Memory B cell (primary cell): Measurements from ENCODE around the gene NRIP2.
"Not testable (repeated sequence)": the region's sequence is repeated elsewhere in the genome, so short reads cannot be mapped to it uniquely, and the experiment has no call there.

Experiments used
- ATAC-seq: fragments of 150-1000 bp; cut with Tn5 transposase; 2 replicates; pipeline ENCODE4 v1.10.0; 2021; ENCODE audit warnings: low read depth, mild to moderate bottlenecking, moderate library complexity
- DNase-seq, 2 donors: peaks; one replicate each; pipeline ENCODE4 v3.0.0; 2022; ENCODE audit warnings: low spot score in 2 of 2
- H3K27ac Mint-ChIP-seq: one replicate; pipeline ENCODE4 v1.8.0; 2022; ENCODE audit warnings: mild to moderate bottlenecking, moderate library complexity, mixed read lengths
- H3K27me3 Mint-ChIP-seq: one replicate; pipeline ENCODE4 v1.8.0; 2022; ENCODE audit warnings: mixed read lengths
- H3K36me3 Mint-ChIP-seq: one replicate; pipeline ENCODE4 v1.8.0; 2022; ENCODE audit warnings: mild to moderate bottlenecking, mixed read lengths
- H3K4me1 Mint-ChIP-seq: one replicate; pipeline ENCODE4 v1.8.0; 2022; ENCODE audit warnings: mixed read lengths
- H3K4me3 Mint-ChIP-seq: one replicate; pipeline ENCODE4 v1.8.0; 2022; ENCODE audit warnings: mild to moderate bottlenecking, moderate library complexity, mixed read lengths
- H3K9me3 Mint-ChIP-seq: one replicate; pipeline ENCODE4 v1.8.0; 2022; ENCODE audit warnings: mixed read lengths

Gene NRIP2, protein sequence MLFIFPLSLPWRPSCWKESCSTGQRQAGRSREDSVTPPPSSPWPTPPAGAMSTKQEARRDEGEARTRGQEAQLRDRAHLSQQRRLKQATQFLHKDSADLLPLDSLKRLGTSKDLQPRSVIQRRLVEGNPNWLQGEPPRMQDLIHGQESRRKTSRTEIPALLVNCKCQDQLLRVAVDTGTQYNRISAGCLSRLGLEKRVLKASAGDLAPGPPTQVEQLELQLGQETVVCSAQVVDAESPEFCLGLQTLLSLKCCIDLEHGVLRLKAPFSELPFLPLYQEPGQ

GRCh38 chr12:2834581-2835491 lies at the start of gene NRIP2:
TSS of gene NRIP2 (minus strand) at chr12:2835035. CDS start at chr12:2834983, 52 bp downstream.
- no peak within 1 kb of the TSS for H3K27ac Mint-ChIP-seq
- DNase-seq (no peak), ATAC-seq (no peak)
- no peak within 1 kb of the TSS for H3K4me3 Mint-ChIP-seq
- H3K9me3 Mint-ChIP-seq, result no peaks in the 10 kb centered on the region
- peaks cover 22% of the 10 kb centered on the region for H3K36me3 Mint-ChIP-seq
- H3K27me3 Mint-ChIP-seq, result no peaks in the 10 kb centered on the region
- H3K4me1 Mint-ChIP-seq, result peaks cover 2% of the 10 kb centered on the region

- H3K36me3 Mint-ChIP-seq, result peaks cover 8% of the 10 kb centered on the region
- ATAC-seq (no peak), DNase-seq (no peak)
- H3K9me3 Mint-ChIP-seq, result no peaks in the 10 kb centered on the region
- no peaks in the 10 kb centered on the region for H3K27me3 Mint-ChIP-seq
- H3K4me1 Mint-ChIP-seq, result peaks cover 23% of the 10 kb centered on the region
- H3K4me3 Mint-ChIP-seq, result no peak overlapping the region
- peak overlapping the region; percentile 14 for H3K27ac Mint-ChIP-seq
Observed at GRCh38 chr12:2879853-2880252, 45.0 kb upstream of the NRIP2 start.

DNA sequence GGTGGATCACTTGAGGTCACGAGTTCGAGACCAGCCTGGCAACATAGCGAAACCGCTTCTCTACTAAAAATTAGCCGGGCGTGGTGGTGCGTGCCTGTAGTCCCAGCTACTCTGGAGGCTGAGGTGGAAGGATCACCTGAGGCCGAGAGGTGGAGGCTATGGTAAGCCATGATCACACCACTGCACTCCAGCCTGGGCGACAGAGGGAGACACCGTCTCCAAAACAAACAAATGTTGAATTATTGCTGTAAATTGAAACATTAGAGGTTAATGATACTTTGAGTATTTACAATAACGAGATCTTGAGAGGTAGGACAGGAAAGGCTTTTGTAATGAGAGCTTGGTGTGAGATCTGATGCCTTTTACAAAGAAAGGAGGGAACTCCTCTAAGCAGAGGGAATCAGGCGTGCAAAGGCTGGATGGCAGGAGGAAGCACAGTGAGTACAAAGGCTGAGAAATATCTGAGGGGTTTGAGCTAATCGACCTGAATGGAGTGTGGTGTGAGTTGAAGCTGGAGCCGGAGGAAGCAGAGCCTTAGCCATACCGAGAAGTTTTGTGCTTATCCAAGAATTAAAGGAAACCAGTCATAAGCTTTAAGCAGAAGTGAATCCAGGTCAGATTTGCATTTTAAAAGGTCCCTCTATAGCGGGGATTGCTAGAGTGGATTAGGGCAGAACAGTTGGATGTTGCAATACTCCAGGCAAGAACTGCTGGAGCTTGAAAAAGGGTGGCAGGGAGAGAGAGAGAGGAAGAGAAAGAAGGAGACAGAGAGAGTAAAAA lies 43.3 kb upstream of the NRIP2 start:
- Mint-ChIP-seq H3K4me3 (peak overlapping the region; percentile 98), H3K9me3 (no peaks in the 10 kb centered on the region), H3K4me1 (peaks cover 20% of the 10 kb centered on the region), H3K36me3 (peaks cover 5% of the 10 kb centered on the region), H3K27ac (peak overlapping the region; percentile 90), H3K27me3 (no peaks in the 10 kb centered on the region)
- peak; percentile 29 to 32 for DNase-seq
- peak; percentile 70 for ATAC-seq

DNA sequence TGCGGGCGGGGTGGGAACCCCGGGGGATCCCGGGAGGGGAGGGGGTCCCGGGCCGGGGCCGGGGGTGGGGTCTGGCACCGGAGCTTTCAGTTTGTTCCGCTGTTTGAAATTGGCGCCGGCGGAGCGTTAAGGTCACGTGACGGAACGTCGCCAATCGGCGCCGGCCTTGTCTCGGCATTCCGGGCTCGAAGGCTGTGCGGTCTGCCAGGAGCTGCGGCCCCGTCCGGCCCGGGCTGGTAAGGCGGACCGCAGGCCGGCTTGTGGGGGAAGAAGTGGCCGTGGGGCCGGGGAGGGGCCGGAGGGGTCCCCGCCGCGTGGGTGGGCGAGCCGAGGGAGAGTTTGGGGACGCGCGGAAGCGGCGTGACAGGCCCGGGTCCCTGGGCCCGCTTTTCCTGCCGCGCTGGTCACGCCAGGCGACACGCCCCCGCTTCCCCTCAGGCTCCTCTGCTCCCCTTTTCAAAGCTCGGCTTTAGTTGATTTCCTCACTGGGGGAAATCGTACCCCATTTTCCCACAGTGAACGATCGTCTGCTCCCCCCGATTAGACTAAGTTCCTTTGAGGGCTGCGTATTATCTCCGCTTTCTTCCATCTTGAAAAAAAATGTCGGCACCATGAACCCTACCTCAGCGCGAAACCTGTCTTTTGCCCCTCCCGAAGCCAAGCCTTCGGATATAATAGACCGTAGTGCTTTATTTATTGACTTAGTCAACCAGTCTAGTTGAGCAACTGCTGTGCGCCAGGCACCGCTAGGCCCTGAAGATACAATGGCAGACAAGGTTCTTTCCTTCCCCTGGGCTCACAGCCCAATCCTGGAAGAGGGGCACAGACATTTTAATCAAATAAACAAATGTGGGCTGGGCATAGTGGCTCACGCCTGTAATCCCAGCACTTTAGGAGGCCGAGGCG lies 42.5 kb upstream of the NRIP2 start, which contains the start of the genes FOXM1 and RHNO1:
FOXM1 (minus strand) TSS at position 128 of the 906 bp plus-strand sequence. CDS start 2,696 bp downstream, outside the sequence.
RHNO1 (plus strand) TSS at position 177 of the 906 bp plus-strand sequence. CDS start 8,144 bp downstream, outside the sequence.
- H3K36me3 Mint-ChIP-seq, result peaks cover 5% of the 10 kb centered on the region
- peak within 1 kb of the TSS; percentile 90 for H3K27ac Mint-ChIP-seq
- peaks cover 20% of the 10 kb centered on the region for H3K4me1 Mint-ChIP-seq
- ATAC-seq, result peak; percentile 76
- H3K4me3 Mint-ChIP-seq, result peak within 1 kb of the TSS; percentile 98
- no peaks in the 10 kb centered on the region for H3K9me3 Mint-ChIP-seq
- DNase-seq, result peak; percentile 86 to 92
- H3K27me3 Mint-ChIP-seq, result no peaks in the 10 kb centered on the region

DNA sequence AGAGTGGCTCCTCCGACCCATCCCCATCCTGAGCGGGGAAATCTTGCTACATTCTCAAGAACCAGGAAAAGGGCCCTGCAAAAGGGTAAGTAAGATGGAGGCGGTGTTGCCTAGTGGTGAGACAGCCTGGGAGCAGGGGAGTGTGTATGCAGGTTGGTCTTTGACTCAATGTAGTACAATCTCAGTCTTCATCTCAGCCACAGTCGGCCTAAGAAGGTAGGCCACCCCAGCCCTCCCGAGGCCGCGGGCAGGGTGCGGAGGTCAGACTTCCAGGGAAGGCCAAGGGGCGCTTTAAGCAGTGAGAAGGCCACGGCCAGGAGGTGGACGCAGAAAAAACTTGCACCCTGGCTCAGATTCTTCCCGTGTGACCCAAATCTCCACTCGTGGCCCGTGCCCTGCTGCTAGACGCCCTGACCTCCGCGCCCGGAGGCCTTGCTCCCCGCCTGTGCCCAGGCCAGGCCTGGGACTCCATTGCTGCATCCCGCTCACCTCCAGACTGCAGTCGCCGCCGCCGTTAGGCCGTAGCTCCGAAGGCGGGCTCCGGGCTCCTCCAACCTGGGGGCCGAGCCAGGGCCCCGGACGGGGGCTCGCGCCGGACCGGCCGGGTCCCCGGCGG lies 41.7 kb upstream of the NRIP2 start:
- Mint-ChIP-seq H3K9me3 (no peaks in the 10 kb centered on the region), H3K27me3 (no peaks in the 10 kb centered on the region), H3K27ac (peak overlapping the region; percentile 90), H3K4me3 (peak overlapping the region; percentile 79), H3K4me1 (peaks cover 17% of the 10 kb centered on the region), H3K36me3 (peaks cover 5% of the 10 kb centered on the region)
- ATAC-seq, result peak; percentile 34
- DNase-seq, result no peak

GRCh38 chr12:2868986-2869632 lies 34.3 kb upstream of the NRIP2 start:
- H3K27me3 Mint-ChIP-seq, H3K36me3 Mint-ChIP-seq, H3K9me3 Mint-ChIP-seq, H3K27ac Mint-ChIP-seq, H3K4me3 Mint-ChIP-seq, ATAC-seq, H3K4me1 Mint-ChIP-seq, DNase-seq: not testable (repeated sequence)

GRCh38 chr12:2864198-2864597 lies 29.4 kb upstream of the NRIP2 start:
- Mint-ChIP-seq H3K4me1 (no peaks in the 10 kb centered on the region), H3K36me3 (peaks cover 7% of the 10 kb centered on the region), H3K4me3 (no peak overlapping the region)

GRCh38 chr12:2863402-2863801 lies 28.6 kb upstream of the NRIP2 start:
- H3K4me1 Mint-ChIP-seq, H3K27me3 Mint-ChIP-seq, DNase-seq, H3K9me3 Mint-ChIP-seq, H3K4me3 Mint-ChIP-seq, ATAC-seq, H3K27ac Mint-ChIP-seq, H3K36me3 Mint-ChIP-seq: not testable (repeated sequence)

More at GRCh38 chr12:2864198-2864597, 29.4 kb upstream of the NRIP2 start:
- ATAC-seq, result no peak
- DNase-seq, result no peak
- Mint-ChIP-seq H3K27ac (no peak overlapping the region), H3K27me3 (no peaks in the 10 kb centered on the region), H3K9me3 (no peaks in the 10 kb centered on the region)

DNA sequence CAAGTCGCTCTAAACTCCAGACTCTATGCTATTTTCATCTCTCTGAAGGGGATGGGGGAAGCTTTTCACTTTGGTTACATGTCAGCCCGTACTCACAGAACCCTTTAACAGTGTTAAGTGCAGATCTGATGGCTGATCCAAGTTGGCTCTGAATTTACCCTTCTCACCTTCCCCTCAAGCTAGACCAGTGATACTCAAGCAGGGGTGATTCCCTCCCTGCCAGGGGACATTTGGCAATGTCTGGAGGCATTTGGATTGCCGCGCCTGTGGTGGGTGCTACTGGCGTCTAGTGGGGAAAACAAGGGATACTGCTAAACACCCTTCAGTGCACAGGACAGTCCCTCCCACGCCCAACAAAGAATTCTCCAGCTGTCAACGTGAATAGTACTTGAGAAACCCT lies 28.0 kb upstream of the NRIP2 start:
- Mint-ChIP-seq H3K4me1 (no peaks in the 10 kb centered on the region), H3K27me3 (no peaks in the 10 kb centered on the region), H3K36me3 (peaks cover 7% of the 10 kb centered on the region), H3K4me3 (no peak overlapping the region), H3K9me3 (no peaks in the 10 kb centered on the region), H3K27ac (no peak overlapping the region)
- DNase-seq (no peak), ATAC-seq (no peak)

- ATAC-seq (no peak), DNase-seq (no peak)
- peaks cover 9% of the 10 kb centered on the region for H3K36me3 Mint-ChIP-seq
- H3K4me3 Mint-ChIP-seq, result no peak overlapping the region
- H3K4me1 Mint-ChIP-seq, result no peaks in the 10 kb centered on the region
- H3K27me3 Mint-ChIP-seq, result no peaks in the 10 kb centered on the region
- H3K9me3 Mint-ChIP-seq, result no peaks in the 10 kb centered on the region
- H3K27ac Mint-ChIP-seq, result no peak overlapping the region
Observed at GRCh38 chr12:2860170-2860569, 25.3 kb upstream of the NRIP2 start.

GRCh38 chr12:2858944-2859421 lies 24.1 kb upstream of the NRIP2 start:
- Mint-ChIP-seq H3K27ac (no peak overlapping the region), H3K27me3 (no peaks in the 10 kb centered on the region), H3K4me1 (no peaks in the 10 kb centered on the region), H3K36me3 (peaks cover 6% of the 10 kb centered on the region), H3K4me3 (no peak overlapping the region), H3K9me3 (no peaks in the 10 kb centered on the region)
- ATAC-seq, result no peak
- DNase-seq, result no peak

DNA sequence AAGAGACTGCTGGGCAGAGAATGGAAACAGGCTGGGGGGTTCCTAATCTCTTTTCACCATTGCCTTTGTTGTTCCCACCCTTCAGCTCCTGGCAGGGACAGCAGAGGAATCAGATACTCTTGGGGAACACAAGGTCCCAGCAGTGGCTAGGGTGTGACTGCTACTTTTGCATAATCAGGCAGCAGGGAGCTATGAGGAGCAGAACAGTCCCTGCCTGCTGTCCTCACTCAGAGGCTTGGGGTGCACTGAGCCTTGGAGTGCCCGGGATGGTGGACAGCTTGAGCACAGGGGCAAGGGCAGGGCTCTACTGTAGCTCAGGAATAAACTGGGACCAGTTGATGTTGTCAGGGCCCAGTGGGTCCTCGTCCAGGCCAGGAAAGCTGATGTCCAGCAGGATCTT lies 23.5 kb upstream of the NRIP2 start:
- DNase-seq, result no peak
- no peaks in the 10 kb centered on the region for H3K27me3 Mint-ChIP-seq
- H3K36me3 Mint-ChIP-seq, result peaks cover 4% of the 10 kb centered on the region
- H3K4me1 Mint-ChIP-seq, result no peaks in the 10 kb centered on the region
- no peak for ATAC-seq
- no peak overlapping the region for H3K27ac Mint-ChIP-seq
- H3K9me3 Mint-ChIP-seq, result no peaks in the 10 kb centered on the region
- H3K4me3 Mint-ChIP-seq, result no peak overlapping the region
